ENCODE results near the gene RFC5.
A peak's percentile ranks its signal among the peaks of the same experiment; 100 is the strongest.

RFC5 gene

DNA sequence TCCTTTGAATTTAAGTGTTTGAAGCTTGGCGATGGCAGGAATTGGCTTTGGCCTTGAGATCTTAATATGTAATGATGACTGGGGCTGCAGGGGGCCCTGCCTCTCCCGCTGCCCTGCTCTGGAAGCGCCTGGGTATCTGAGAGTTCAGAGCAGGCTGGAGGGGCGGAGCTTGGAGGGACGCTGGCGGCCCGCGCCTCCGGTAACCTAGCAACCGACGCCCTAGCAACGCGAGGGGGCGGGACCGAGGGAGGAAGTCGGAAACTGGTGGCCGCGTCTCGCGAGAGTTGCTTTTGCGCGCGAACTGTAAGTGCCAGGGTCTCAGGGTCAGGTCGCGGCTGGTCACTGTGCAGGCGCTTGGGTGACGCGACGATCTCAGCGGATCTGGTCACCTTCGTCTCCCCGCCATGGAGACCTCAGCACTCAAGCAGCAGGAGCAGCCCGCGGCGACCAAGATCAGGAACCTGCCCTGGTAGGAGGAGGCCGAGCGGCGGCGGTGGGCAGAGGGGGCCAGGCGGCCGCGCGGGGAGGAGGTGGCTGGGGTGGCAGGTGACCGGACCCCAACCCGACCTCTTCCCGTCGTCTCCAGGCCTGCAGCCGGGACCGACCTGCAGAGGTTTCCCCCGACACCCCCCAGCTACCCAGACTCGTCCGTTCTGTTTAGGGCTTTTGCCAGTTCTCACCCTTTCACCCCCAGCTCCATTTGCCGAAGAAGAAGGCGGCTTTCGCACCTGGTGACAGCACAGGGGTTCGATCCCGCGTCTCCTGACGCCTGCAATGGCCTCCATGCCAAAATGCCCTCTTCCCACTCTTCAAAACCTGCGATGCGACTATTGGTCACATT is at the start of gene RFC5 (continued):
- TF ChIP-seq, protein P1, sequence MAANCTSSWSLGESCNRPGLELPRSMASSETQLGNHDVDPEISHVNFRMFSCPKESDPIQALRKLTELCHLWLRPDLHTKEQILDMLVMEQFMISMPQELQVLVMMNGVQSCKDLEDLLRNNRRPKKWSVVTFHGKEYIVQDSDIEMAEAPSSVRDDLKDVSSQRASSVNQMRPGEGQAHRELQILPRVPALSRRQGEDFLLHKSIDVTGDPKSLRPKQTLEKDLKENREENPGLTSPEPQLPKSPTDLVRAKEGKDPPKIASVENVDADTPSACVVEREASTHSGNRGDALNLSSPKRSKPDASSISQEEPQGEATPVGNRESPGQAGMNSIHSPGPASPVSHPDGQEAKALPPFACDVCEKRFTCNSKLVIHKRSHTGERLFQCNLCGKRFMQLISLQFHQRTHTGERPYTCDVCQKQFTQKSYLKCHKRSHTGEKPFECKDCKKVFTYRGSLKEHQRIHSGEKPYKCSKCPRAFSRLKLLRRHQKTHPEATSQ (tag by site-specific recombination; IDR thresholded peaks at IDR 0.05): peak; percentile 67; the same call in 1 of the 2 replicates
- TF ChIP-seq ZSCAN23 (tag by site-specific recombination; IDR thresholded peaks at IDR 0.05): 0 out of 2 replicates have a peak, but pooled peaks have one; percentile 37
- no peak for TF ChIP-seq ZNF585B (tag by site-specific recombination; IDR thresholded peaks at IDR 0.05)
- TF ChIP-seq ZNF624 (tag by site-specific recombination; IDR thresholded peaks at IDR 0.05): no peak
- no peak for TF ChIP-seq ZNF391 (tag by site-specific recombination; IDR thresholded peaks at IDR 0.05; ENCODE audit: borderline replicate concordance, low read depth)
- TF ChIP-seq ZNF776 (tag by site-specific recombination; IDR thresholded peaks at IDR 0.05; ENCODE audit: borderline replicate concordance): no peak
- no peak for TF ChIP-seq ZNF473 (tag by site-specific recombination; IDR thresholded peaks at IDR 0.05)
- 0 out of 2 replicates have a peak, but pooled peaks have one; percentile 27 for TF ChIP-seq GLIS2 (tag by site-specific recombination; IDR thresholded peaks at IDR 0.05)
- TF ChIP-seq, protein P2, sequence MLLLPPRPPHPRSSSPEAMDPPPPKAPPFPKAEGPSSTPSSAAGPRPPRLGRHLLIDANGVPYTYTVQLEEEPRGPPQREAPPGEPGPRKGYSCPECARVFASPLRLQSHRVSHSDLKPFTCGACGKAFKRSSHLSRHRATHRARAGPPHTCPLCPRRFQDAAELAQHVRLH (tag by site-specific recombination; IDR thresholded peaks at IDR 0.05): 0 out of 2 replicates have a peak, but pooled peaks have one; percentile 60
- TF ChIP-seq ZNF416 (tag by site-specific recombination; IDR thresholded peaks at IDR 0.05): no peak; the same call in 1 of the 2 replicates
- no peak for TF ChIP-seq RBAK (tag by site-specific recombination; IDR thresholded peaks at IDR 0.05)
- peak; percentile 90 for TF ChIP-seq ZBTB17 (tag by site-specific recombination; IDR thresholded peaks at IDR 0.05)
- TF ChIP-seq ZNF174 (tag by site-specific recombination; IDR thresholded peaks at IDR 0.05): no peak
- TF ChIP-seq, protein P3, sequence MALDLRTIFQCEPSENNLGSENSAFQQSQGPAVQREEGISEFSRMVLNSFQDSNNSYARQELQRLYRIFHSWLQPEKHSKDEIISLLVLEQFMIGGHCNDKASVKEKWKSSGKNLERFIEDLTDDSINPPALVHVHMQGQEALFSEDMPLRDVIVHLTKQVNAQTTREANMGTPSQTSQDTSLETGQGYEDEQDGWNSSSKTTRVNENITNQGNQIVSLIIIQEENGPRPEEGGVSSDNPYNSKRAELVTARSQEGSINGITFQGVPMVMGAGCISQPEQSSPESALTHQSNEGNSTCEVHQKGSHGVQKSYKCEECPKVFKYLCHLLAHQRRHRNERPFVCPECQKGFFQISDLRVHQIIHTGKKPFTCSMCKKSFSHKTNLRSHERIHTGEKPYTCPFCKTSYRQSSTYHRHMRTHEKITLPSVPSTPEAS (tag by site-specific recombination; IDR thresholded peaks at IDR 0.05): no peak
- TF ChIP-seq GLI2 (tag by site-specific recombination; IDR thresholded peaks at IDR 0.05; ENCODE audit: borderline replicate concordance, low read depth): no peak
- TF ChIP-seq, protein P4, sequence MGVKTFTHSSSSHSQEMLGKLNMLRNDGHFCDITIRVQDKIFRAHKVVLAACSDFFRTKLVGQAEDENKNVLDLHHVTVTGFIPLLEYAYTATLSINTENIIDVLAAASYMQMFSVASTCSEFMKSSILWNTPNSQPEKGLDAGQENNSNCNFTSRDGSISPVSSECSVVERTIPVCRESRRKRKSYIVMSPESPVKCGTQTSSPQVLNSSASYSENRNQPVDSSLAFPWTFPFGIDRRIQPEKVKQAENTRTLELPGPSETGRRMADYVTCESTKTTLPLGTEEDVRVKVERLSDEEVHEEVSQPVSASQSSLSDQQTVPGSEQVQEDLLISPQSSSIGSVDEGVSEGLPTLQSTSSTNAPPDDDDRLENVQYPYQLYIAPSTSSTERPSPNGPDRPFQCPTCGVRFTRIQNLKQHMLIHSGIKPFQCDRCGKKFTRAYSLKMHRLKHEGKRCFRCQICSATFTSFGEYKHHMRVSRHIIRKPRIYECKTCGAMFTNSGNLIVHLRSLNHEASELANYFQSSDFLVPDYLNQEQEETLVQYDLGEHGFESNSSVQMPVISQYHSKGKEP (tag by site-specific recombination; IDR thresholded peaks at IDR 0.05): no peak
- TF ChIP-seq ZNF302 (tag by site-specific recombination; IDR thresholded peaks at IDR 0.05; ENCODE audit: low read depth): no peak
- TF ChIP-seq ZNF510 (tag by site-specific recombination; IDR thresholded peaks at IDR 0.05; ENCODE audit: insufficient replicate concordance): no peak
- TF ChIP-seq, protein P5, sequence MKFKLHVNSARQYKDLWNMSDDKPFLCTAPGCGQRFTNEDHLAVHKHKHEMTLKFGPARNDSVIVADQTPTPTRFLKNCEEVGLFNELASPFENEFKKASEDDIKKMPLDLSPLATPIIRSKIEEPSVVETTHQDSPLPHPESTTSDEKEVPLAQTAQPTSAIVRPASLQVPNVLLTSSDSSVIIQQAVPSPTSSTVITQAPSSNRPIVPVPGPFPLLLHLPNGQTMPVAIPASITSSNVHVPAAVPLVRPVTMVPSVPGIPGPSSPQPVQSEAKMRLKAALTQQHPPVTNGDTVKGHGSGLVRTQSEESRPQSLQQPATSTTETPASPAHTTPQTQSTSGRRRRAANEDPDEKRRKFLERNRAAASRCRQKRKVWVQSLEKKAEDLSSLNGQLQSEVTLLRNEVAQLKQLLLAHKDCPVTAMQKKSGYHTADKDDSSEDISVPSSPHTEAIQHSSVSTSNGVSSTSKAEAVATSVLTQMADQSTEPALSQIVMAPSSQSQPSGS (tag by site-specific recombination; IDR thresholded peaks at IDR 0.05; ENCODE audit: low read depth): no peak
- TF ChIP-seq, protein P6, sequence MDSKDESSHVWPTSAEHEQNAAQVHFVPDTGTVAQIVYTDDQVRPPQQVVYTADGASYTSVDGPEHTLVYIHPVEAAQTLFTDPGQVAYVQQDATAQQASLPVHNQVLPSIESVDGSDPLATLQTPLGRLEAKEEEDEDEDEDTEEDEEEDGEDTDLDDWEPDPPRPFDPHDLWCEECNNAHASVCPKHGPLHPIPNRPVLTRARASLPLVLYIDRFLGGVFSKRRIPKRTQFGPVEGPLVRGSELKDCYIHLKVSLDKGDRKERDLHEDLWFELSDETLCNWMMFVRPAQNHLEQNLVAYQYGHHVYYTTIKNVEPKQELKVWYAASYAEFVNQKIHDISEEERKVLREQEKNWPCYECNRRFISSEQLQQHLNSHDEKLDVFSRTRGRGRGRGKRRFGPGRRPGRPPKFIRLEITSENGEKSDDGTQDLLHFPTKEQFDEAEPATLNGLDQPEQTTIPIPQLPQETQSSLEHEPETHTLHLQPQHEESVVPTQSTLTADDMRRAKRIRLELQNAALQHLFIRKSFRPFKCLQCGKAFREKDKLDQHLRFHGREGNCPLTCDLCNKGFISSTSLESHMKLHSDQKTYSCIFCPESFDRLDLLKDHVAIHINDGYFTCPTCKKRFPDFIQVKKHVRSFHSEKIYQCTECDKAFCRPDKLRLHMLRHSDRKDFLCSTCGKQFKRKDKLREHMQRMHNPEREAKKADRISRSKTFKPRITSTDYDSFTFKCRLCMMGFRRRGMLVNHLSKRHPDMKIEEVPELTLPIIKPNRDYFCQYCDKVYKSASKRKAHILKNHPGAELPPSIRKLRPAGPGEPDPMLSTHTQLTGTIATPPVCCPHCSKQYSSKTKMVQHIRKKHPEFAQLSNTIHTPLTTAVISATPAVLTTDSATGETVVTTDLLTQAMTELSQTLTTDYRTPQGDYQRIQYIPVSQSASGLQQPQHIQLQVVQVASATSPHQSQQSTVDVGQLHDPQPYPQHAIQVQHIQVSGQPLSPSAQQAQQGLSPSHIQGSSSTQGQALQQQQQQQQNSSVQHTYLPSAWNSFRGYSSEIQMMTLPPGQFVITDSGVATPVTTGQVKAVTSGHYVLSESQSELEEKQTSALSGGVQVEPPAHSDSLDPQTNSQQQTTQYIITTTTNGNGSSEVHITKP (tag by site-specific recombination; IDR thresholded peaks at IDR 0.05): no peak
- no peak; the same call in 1 of the 2 replicates for TF ChIP-seq ZNF768 (tag by site-specific recombination; IDR thresholded peaks at IDR 0.05)
- TF ChIP-seq, protein P7, sequence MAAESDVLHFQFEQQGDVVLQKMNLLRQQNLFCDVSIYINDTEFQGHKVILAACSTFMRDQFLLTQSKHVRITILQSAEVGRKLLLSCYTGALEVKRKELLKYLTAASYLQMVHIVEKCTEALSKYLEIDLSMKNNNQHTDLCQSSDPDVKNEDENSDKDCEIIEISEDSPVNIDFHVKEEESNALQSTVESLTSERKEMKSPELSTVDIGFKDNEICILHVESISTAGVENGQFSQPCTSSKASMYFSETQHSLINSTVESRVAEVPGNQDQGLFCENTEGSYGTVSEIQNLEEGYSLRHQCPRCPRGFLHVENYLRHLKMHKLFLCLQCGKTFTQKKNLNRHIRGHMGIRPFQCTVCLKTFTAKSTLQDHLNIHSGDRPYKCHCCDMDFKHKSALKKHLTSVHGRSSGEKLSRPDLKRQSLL (tag by site-specific recombination; IDR thresholded peaks at IDR 0.05): no peak
- TF ChIP-seq EGR2 (tag by site-specific recombination; IDR thresholded peaks at IDR 0.05; ENCODE audit: low read depth): peak; percentile 46; the same call in 1 of the 2 replicates
- no peak for TF ChIP-seq ZNF16 (tag by site-specific recombination; IDR thresholded peaks at IDR 0.05; ENCODE audit: low read depth)
- peak; percentile 30; the same call in 1 of the 2 replicates for TF ChIP-seq ZNF394 (tag by site-specific recombination; IDR thresholded peaks at IDR 0.05; ENCODE audit: borderline replicate concordance)
- TF ChIP-seq, protein P8, sequence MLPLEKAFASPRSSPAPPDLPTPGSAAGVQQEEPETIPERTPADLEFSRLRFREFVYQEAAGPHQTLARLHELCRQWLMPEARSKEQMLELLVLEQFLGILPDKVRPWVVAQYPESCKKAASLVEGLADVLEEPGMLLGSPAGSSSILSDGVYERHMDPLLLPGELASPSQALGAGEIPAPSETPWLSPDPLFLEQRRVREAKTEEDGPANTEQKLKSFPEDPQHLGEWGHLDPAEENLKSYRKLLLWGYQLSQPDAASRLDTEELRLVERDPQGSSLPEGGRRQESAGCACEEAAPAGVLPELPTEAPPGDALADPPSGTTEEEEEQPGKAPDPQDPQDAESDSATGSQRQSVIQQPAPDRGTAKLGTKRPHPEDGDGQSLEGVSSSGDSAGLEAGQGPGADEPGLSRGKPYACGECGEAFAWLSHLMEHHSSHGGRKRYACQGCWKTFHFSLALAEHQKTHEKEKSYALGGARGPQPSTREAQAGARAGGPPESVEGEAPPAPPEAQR (tag by site-specific recombination; IDR thresholded peaks at IDR 0.05): no peak
